ENCODE measurements around the gene IL17RC. TPM values are rescaled to one million over a fixed set of nuclear protein-coding genes. Genes with fewer than 3 reads are reported as not detected.
A peak's percentile ranks its signal among the peaks of the same experiment; 100 is the strongest.

IL17RC gene
- total RNA-seq, 1 experiment from 2014 or later = 23.6 TPM

DNA sequence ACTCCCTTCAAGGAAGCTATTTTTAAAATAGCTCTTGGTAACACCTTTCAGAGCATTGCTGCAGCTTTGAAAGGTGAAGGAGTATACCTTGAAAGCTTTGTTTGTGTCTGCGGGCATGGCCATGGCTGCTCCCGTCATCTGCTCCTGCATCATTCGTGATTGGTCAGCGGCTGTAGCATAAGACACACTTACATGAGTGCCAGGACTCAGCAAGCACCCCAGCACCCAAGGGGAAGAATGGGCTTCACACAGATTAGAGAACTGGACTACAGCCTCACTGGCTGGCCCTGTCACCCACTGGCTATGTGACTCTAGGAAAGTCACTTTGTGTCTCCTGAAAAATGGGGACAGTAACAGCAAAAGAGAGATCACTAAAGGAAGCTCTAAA, 52.7 kb downstream of the IL17RC start:
- POLR2A ChIA-PET = no interaction called here
- ATAC-seq = no peak

DNA sequence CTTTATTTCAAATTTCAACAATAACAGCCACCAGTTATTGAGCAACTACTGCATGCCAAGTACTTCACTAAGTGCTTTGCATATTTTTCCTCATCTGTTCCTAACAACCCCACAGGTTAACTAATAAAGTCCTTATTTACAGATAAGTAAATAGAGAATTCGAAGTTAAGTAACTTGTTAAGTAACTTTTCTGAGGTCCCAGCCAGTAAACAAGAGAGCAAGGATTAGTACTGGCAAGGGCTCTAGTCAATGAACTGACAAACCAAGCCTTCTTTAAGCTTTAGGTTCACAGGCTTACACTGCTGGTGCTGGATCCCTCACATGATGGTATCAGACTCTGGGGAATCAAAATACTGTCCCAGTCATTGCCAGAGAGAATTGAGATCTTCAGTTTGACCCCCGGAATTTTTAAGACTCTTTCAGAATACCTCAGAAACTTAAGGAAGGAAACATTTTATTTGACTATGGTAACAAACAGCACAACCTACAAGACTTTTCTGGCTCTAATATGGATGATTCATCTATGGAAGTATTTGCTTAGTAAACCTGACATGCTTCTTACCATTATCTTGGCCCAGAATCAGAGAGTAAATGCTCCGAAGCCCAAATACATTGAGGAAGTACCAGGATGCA, 53.2 kb downstream of the IL17RC start:
- Histone ChIP-seq H3K27ac (ENCODE audit: low read length) (no peak overlapping the region), H3K9me3 (ENCODE audit: control insufficient read depth, insufficient read depth, low read depth, low read length) (no peaks in the 10 kb centered on the region), H3K36me3 (ENCODE audit: control insufficient read depth, insufficient read depth, low read length) (peaks cover 6% of the 10 kb centered on the region), H3K4me3 (ENCODE audit: low read depth in 2 of 2, low read length in 2 of 2) (no peak overlapping the region), H3K4me1 (ENCODE audit: control insufficient read depth, insufficient read depth, low read length) (0 out of 2 replicates have a peak, but pooled peaks cover 4% of the 10 kb centered on the region), H3K27me3 (ENCODE audit: control insufficient read depth, insufficient read depth, low read length) (no peaks in the 10 kb centered on the region)
- DNase-seq (ENCODE audit: low read depth, low spot score) (no peak), ATAC-seq (peak; percentile 73)
- TF ChIP-seq, protein P1, sequence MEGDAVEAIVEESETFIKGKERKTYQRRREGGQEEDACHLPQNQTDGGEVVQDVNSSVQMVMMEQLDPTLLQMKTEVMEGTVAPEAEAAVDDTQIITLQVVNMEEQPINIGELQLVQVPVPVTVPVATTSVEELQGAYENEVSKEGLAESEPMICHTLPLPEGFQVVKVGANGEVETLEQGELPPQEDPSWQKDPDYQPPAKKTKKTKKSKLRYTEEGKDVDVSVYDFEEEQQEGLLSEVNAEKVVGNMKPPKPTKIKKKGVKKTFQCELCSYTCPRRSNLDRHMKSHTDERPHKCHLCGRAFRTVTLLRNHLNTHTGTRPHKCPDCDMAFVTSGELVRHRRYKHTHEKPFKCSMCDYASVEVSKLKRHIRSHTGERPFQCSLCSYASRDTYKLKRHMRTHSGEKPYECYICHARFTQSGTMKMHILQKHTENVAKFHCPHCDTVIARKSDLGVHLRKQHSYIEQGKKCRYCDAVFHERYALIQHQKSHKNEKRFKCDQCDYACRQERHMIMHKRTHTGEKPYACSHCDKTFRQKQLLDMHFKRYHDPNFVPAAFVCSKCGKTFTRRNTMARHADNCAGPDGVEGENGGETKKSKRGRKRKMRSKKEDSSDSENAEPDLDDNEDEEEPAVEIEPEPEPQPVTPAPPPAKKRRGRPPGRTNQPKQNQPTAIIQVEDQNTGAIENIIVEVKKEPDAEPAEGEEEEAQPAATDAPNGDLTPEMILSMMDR (IDR thresholded peaks at IDR 0.05) = no peak
- ChIA-PET POLR2A (no interaction called here), CTCF (no interaction called here)
- no TSS peak for BruUV-seq (replicated peaks)
- intact Hi-C loops (cut with micrococcal nuclease; ENCODE audit: unreplicated experiment) (no loop called here), in situ Hi-C loops (cut with HindIII; ENCODE audit: low pct_unique_long_range_greater_than_20kb, low sequenced_read_pairs) (no loop called here)

More for the DNA sequence above, 52.7 kb downstream of the IL17RC start:
- H3K4me1 ChIP-seq (ENCODE audit: control insufficient read depth, insufficient read depth, low read length) = 0 out of 2 replicates have a peak, but pooled peaks cover 4% of the 10 kb centered on the region
- H3K36me3 ChIP-seq (ENCODE audit: control insufficient read depth, insufficient read depth, low read length) = peaks cover 6% of the 10 kb centered on the region
- no peaks in the 10 kb centered on the region for H3K9me3 ChIP-seq (ENCODE audit: control insufficient read depth, insufficient read depth, low read depth, low read length)
- no peak overlapping the region for H3K4me3 ChIP-seq (ENCODE audit: low read depth in 2 of 2, low read length in 2 of 2)
- H3K27ac ChIP-seq (ENCODE audit: low read length) = no peak overlapping the region
- no peak for DNase-seq (ENCODE audit: low read depth, low spot score)
- intact Hi-C loops (cut with micrococcal nuclease; ENCODE audit: unreplicated experiment) = no loop called here
- TF ChIP-seq, protein P2, sequence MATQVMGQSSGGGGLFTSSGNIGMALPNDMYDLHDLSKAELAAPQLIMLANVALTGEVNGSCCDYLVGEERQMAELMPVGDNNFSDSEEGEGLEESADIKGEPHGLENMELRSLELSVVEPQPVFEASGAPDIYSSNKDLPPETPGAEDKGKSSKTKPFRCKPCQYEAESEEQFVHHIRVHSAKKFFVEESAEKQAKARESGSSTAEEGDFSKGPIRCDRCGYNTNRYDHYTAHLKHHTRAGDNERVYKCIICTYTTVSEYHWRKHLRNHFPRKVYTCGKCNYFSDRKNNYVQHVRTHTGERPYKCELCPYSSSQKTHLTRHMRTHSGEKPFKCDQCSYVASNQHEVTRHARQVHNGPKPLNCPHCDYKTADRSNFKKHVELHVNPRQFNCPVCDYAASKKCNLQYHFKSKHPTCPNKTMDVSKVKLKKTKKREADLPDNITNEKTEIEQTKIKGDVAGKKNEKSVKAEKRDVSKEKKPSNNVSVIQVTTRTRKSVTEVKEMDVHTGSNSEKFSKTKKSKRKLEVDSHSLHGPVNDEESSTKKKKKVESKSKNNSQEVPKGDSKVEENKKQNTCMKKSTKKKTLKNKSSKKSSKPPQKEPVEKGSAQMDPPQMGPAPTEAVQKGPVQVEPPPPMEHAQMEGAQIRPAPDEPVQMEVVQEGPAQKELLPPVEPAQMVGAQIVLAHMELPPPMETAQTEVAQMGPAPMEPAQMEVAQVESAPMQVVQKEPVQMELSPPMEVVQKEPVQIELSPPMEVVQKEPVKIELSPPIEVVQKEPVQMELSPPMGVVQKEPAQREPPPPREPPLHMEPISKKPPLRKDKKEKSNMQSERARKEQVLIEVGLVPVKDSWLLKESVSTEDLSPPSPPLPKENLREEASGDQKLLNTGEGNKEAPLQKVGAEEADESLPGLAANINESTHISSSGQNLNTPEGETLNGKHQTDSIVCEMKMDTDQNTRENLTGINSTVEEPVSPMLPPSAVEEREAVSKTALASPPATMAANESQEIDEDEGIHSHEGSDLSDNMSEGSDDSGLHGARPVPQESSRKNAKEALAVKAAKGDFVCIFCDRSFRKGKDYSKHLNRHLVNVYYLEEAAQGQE (IDR thresholded peaks at IDR 0.05; ENCODE audit: insufficient read depth in 1 of 2, low read depth in 2 of 2, low read length in 1 of 2) = no peak
- TF ChIP-seq SIN3A (IDR thresholded peaks at IDR 0.05; ENCODE audit: borderline replicate concordance, insufficient read depth, low read depth, low read length) = no peak
- TF ChIP-seq POLR2AphosphoS5 (IDR thresholded peaks at IDR 0.05; ENCODE audit: low read depth, low read length) = no peak
- TF ChIP-seq TCF7L2 (IDR thresholded peaks at IDR 0.05; ENCODE audit: low read depth, low read length) = no peak
- TF ChIP-seq, protein P1 (IDR thresholded peaks at IDR 0.05) = no peak
- no TSS peak for BruUV-seq (replicated peaks)
- H3K27me3 ChIP-seq (ENCODE audit: control insufficient read depth, insufficient read depth, low read length) = no peaks in the 10 kb centered on the region
- CTCF ChIA-PET = no interaction called here
- in situ Hi-C loops (cut with HindIII; ENCODE audit: low pct_unique_long_range_greater_than_20kb, low sequenced_read_pairs) = no loop called here

All from Panc1 (cell line).